Head of caudate nucleus (tissue), 42 donors: ENCODE results near the gene HES2.

Experiments used
- DNase-seq, 42 donors: peaks; one replicate each; pipeline versions ENCODE4 v3.0.0 to v3.0.0-alpha.2; 2020 to 2021; ENCODE audit warnings: mixed read lengths in 7 of 42
- intact Hi-C: fragments of 100-400 bp; cut with DNase I; formaldehyde crosslinking; loops from one replicate; pipeline ENCODE4 v1.15.0; 2022

Gene HES2

DNA sequence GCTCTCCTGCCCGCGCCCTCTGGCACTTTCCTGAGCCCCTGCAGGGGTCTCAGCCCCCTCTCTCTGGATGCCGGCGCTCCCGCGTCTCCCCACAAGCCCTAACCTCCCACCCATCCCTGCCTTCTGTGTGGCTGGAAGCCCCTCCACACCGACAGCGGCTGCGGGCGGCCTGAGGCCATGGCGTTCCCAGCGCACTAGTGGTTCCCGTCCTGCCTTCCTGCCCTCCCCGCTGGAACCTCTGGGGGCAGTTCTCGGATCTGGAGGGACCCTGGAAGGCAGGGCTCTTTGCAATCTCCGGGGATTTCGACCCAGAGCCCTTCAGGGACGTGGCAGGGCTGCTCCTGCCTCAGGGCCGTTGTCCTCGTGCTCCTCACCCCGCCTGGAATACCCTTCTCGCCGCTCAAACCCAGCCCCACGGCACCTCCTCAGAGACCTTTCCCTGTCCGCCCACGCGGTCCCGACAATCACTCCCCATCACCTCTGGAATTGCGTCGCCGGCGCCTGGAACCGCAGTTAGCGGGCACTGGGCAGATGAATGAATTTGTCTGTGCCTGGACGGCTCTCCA is 4.4 kb upstream of the HES2 start:
- intact Hi-C loops = no loop called here
- no peak for DNase-seq

DNA sequence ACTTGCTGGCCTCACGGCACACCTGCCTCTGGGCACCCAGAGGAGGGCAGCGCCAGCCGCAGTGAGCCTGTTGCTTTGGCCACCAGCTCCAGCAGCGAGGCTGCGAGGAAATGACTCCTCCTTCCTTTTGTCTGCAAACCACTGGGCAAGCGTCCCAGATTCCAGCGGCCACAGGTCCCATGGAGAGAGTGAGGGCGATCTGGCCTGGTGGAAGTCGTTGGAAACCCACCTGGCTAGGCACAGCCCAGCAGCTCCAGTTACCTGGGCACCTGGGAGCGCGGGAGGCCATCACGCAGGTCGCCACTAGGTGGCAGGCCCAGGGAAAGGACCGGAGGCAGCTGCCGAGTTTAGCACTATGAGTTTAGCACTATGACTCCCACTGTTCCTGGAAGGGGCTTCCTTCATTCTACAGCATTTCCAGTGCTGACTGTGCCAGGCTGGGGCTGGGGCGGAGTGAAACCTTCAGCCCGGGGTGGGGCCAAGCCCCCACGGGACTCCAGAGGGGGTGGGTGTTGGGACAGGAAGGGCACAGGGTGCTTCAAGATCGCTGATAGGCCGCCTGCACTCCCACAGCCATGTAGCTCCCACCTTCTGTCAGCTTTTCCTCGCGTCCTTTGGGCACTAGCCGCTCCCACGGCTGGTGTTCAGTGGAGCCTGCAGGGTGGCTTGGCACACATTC is 3.7 kb upstream of the HES2 start:
- peak; percentile 24 to 78 (median 60) for DNase-seq
- intact Hi-C loops = no loop called here

DNA sequence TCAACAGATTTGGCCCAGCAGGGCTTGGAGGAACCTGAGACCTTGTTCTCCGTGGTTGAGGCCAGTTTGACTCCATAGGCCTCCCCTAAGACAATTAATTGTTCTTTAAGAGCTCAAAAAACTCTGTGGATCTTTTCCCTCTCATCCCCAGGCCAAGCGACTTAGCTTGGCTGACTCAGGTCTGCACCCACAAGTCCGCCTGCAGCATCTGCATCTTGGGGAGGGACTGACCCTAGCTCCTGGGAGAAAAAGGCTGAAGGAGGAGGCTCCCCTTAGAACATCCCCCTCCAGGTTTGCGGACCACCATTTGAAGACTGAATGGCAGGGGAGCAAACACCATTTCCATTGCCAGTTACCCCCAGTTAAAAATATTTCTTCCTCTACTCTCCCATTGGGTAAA is 1.5 kb upstream of the HES2 start:
- no peak for DNase-seq
- intact Hi-C loops = no loop called here

DNA sequence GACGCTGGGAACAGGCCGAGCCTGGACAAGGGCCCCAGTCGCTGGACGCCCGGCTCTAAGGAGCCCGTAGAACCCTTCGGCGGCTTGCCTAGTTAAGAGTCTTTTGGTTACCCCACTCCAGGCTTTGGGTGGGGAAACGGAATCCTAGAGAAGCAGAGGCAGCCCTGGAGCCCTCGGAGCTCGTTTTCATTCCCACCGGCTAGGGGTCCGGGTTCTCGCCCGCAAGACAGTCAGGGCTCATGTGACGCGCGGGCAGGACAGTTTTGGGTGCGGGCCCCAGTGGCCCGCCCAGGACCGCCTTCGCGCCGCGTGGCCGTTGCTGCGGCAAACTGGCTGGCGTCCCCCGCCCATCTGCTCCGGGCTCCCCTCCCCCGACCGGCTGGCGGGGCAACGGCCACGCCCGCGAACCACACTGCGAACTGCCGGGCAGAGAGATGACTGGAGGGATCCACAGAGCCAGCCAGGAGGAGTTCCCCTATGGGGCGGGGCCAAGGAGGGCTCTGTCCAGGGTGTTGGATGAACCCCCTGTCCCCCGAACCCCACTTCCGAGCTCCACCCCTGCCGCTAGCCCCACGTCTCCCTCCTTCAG is 829 bp upstream of the HES2 start:
- DNase-seq = no peak

DNA sequence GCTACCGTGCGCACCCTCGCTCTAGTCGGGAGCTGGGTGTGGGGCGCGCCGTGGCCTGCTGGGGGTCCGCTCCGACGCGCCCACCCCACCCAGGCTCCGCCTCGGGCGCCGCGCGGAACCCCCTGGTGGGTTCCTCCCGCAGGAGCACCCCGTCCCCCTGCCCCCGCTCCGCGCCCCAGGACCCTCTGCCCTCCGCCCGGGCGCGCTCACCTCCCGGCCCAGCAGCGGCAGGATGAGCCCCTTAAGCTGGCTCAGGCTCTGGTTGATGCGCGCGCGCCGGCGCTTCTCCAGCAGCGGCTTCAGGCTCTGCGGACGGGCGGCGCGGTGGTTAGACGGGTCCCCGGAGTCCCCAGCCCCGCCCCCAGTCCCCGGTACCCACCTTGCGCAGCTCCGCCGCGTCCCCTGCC is 319 bp downstream of the HES2 start:
- intact Hi-C loops = no loop called here
- no peak for DNase-seq

More for the DNA sequence above, 829 bp upstream of the HES2 start:
- intact Hi-C loops = no loop called here

DNA sequence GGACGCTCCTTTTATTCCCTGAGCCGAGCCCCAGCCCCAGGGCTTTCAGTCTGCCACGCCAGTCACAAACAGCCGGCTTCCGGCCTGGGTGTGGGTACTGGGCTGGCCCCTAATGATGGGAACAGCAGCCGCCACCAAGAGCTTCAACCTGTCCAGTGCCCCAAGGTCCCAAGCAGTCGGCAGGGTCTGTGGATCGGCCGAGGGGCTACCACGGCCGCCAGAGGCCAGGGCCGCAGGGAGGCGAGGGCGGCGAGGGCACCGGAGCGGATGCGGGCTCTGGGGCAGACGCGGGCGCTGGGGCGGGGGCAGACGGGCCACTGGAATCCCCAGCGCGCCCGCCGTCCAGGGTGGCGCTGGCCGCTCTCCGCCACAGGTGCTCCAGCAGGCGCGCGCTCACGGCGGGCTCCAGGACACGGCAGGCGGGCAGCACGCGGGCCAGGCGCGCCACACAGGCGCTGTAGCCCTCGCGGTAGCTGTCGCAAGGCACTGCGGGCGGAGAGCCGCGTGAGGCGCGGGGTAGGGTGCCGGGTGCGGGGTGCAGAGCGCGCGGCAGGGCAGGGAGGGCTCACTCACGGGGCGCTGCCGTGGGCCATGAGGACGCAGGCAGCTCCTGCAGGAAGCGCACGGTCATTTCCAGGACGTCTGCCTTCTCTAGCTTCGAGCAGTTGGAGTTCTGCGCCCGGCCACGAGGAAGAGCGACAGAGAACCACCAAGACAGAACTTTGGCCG is 887 bp downstream of the HES2 start:
- DNase-seq = no peak
- intact Hi-C loops = no loop called here

DNA sequence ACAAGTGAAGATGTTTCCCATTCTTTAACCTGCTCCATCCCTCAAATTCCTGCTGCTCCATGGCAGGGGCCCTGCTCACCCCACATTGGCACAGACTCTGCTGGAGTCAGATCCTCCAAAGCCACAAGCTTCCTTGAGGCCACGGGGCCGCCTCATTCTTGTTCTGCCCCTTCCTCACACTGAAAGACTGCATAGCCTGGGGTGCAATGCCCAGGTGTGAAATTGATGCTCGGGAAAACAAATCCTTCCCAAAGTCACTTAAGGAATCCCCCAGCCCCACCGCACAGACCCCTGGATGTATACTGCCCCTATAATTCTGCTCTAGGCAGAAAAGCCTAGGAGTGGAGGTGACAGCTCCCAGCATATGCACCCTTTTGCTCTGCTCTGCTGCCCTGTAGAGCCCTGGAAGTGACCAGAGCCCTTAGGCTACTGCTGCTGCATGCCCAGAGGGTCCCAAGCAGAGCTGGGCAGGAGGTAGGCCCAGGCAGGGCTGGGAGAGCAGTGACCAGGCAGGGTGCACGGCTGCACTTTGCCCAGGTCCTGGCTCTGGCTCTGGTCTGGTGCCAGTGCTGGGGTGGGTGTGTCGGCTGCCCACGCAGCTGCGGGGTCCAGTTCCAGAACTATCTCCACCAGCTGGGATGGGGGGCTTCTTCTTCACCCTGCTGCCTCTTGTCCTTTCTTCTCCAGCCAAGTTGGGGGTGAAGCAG is 1.6 kb downstream of the HES2 start:
- intact Hi-C loops = no loop called here
- no peak for DNase-seq

DNA sequence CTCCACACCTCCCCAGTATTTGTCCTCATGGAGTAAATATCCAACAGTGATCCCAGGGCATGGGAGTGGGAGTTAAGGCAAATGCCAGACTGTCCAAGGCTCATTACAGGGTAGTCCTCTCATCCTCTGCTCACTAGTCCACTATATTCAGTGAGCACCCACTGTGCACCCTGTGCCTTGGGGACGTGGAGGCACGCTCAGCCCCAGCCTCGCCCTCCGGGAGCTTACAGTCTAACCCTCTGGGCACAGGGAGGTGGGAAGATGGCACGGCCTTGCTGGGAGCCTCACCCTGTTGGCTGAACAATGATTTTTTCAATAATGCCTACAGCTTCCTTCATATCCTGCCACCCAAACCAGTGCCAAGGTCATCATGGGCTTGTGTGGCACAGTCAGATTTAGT is 2.8 kb downstream of the HES2 start:
- intact Hi-C loops = no loop called here
- no peak for DNase-seq

DNA sequence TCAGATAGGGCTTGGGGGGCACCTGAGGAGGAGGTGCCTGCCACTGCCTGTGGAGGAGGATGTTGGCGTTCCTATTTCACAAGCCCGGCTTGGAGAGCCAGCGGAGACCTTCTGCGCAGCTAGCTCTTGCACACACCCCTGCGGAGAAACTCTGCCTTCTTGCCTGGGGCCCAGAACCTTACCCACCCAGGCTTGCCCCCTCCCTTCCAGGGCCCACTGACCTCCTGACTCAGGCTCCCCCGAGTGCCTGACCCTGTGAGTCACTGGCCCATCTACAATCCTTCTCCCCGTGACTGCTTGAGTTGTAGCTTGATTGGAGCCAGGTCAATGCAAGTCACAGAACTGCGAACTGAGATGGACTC is 3.4 kb downstream of the HES2 start:
- intact Hi-C loops = no loop called here
- DNase-seq = no peak

DNA sequence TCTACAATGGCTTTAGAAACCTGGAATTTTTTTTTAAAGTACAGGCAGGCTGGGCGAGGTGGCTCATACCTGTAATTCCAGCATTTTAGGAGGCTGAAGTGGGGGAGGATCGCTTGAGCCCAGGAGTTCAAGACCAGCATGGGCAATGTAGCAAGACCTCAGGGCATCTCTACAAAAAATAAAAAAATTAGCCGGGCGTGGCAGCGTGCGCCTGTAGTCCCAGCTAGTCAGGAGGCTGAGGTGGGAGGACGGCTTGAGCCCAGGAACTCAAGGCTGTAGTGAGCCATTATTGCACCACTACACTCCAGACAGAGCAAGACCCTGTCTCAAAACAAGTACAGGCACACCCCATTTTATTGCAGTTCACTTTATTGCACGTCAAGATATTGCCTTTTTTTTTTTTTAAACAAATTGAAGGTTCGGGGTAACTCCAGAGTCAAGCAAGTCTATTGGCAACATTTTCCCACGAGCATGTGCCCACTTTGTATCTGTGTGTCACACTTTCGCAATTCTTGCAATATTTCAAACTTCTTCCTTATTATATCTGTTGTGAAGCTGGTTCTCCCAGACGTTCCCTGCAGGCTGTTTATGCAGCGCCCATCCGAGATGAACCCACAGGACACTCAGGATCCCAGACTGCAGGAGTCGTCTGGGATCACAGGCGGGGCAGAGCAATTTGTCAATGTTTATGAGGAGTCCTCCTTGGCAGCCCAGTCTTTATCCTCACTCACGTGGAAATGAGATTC is 4.7 kb downstream of the HES2 start:
- no peak for DNase-seq
- intact Hi-C loops = no loop called here

DNA sequence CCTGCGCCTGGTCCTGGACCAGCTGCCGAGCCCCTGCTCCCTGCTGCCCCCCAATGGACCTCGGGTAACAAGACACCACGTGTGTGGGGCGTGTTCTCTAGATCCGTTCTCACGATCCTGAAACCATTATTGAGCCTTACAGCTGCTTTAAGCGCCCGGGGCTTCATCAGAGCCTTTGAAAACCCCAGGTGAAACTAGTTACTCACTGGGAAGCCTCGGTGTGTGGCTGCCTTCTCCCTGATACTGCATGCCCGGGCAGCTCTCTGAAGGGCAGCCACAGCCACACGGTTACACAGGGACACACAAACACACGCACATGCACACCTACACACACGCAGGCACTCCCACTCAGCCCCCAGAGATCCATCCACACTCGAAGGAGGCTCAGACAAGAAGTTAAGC is 5.3 kb downstream of the HES2 start:
- DNase-seq = peak in 29 of 42 donors; percentile 15 to 70 (median 41)
- intact Hi-C loops = no loop called here

DNA sequence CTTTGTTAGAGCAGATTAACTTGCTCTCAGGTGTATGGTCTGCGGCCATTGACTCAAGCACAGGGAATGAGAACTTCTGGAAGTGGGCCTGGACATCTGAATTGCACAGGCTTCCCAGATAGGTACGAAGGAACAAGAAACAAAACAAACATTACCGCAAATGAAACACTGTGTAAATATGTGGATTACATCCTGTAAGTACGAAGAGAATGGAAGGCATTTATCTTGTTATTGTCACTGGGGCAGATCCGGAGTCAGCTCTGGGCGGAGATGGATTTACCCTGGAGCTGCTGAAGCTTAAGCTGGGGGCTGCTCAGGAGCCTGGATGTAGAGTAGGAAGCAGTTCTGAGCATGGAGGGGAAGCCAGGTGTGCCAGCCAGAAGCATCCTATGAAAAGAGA is 6.8 kb downstream of the HES2 start:
- intact Hi-C loops = no loop called here
- no peak for DNase-seq

DNA sequence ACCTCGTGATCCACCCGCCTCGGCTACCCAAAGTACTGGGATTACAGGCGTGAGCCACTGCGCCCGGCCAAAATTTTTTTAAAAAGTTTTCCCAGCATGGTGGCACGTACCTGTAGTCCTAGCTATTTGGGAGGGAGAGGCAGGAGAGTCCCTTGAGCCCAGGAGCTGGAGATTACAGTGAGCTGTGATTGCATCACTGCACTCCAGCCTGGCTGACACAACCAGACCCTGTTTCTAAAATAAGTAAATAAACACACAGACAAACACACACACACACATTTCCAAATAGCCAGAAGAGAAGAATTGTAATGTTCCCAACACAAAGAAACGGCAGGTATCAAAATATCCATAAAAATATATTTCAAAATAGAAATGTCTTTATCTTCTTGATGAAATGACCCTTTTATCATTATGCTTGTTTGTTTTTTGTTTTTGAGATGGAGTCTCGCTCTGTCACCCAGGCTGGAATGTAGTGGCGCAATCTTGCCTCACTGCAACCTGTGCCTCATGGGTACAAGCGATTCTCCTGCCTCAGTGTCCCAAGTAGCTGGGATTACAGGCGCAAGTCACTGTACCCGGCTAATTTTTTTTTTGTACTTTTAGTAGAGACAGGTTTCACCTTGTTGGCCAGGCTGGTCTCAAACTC is 9.3 kb downstream of the HES2 start:
- DNase-seq = no peak
- intact Hi-C loops = no loop called here

DNA sequence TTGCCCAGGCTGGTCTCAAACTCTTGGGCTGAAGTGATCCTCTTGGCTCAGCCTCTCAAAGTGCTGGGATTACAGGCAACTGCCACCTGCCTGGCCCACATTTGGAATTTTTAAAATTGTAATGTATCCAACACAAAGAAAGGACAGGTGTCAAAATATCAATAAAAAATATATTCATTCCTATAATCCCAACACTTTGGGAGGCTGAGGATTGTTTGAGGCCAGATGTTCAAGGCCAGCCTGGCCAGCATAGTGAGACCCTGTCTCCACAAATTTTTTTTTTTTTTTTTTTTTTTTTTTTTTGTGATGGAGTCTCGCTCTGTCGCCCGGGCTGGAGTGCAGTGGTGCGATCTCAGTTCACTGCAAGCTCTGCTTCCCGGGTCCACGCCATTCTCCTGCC is 10.0 kb downstream of the HES2 start:
- intact Hi-C loops = loop anchor here (5.0 to 10.0 kb wide), 2 partner anchors 47 to 65 kb away; no protein-coding TSS in a partner anchor
- DNase-seq = no peak

DNA sequence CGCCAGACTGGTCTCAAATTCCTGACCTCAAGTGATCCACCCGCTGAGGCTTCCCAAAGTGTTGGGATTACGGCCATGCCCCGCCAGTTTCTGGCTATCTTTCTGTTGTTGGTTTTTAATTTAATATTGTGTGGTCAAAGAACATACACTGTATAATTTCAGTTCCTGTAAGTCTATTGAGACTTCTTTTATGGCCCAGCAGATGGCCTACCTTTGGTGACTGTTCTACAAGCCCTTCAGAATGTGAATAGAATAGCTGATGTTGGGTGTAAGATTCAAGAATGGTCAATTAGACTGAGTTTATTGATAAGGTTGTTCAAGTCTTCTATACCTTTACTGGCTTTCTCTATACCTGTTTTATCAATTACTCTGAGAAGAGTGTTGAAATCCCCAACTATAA is 10.7 kb downstream of the HES2 start:
- DNase-seq = no peak
- intact Hi-C loops = loop anchor here (5.0 to 10.0 kb wide), 2 partner anchors 47 to 64 kb away; no protein-coding TSS in a partner anchor

DNA sequence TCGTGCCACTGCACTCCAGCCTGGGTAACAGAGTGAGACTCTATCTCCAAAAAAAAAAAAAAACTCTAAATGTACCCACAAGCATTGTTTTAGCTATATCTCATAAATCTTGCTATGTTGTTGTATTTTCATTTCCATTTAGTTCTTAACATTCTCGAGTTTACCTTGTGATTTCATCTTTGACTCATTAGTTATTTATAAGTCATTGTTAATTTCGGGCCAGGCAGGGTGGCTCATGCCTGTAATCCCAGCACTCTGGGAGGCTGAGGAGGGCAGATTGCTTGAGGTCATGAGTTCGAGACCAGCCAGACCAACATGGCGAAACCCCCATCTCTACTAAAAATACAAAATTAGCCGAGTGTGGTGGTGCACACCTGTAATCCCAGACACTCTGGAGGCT is 11.7 kb downstream of the HES2 start:
- intact Hi-C loops = loop anchor here (5.0 to 10.0 kb wide), 2 partner anchors 46 to 63 kb away; no protein-coding TSS in a partner anchor
- DNase-seq = no peak

DNA sequence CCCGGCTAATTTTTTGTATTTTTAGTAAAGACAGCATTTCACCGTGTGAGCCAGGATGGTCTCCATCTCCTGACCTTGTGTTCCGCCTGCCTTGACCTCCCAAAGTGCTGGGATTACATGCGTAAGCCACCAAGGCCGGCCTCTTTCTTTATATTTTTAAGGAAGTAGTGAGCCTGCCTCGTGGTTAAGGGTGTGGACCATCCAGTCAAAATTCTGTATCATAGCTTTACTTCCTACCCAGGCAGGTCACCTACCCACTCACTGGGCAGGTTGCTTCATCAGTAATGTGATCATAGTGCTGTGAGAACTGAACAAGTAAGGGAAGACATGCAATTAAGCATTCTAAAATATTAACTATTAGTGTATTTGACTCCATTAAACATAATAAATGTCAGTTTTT is 18.0 kb downstream of the HES2 start:
- DNase-seq = no peak
- intact Hi-C loops = loop anchor here (5.0 to 10.0 kb wide), 2 partner anchors 57 to 154 kb away; no protein-coding TSS in a partner anchor

DNA sequence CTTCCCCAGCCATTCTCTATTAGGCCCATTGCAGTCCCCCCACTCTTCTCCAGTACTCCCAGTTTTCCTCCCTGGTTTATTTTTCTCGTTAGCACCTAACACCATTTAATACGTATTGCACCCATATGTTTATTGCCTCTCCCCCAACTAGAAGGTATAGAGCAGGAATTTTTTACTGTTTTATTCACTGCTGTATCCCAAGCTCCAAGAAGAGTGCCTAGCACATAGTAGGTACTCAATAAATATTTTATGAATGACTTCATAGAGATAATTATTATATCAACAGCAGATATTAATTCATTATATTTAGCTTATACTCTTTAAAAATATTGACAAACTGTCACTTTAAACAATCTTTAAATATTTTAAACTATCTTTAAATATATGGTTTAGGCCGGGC is 20.4 kb downstream of the HES2 start:
- DNase-seq = no peak
- intact Hi-C loops = no loop called here
